Natural killer cell (primary cell): ENCODE measurements around the gene PER2. TPM values are rescaled to one million over a fixed set of nuclear protein-coding genes. Genes with fewer than 3 reads are reported as not detected.

Source experiments
- ATAC-seq, 3 donors: fragments of 150-1000 bp in 2 of 3; fragments of 200-7000 bp in 1 of 3; cut with Tn5 transposase; 1 replicate in 1 of 3; 2 replicates in 2 of 3; pipeline ENCODE4 v1.10.0; 2021; ENCODE audit warnings: mild to moderate bottlenecking in 2 of 3, moderate library complexity in 2 of 3
- DNase-seq, 2 donors: peaks; one replicate each; pipeline versions ENCODE4 v3.0.0 to v3.0.0-alpha.2; 2013 to 2021; ENCODE audit warnings: mixed read lengths in 1 of 2
- H3K27ac ChIP-seq: one replicate; pipeline ENCODE4 v1.5.1; 2013; ENCODE audit warnings: mild to moderate bottlenecking, low read length
- H3K27me3 ChIP-seq: one replicate; pipeline ENCODE4 v1.6.1; 2013; ENCODE audit warnings: low read length; ENCODE audit not compliant: control insufficient read depth, insufficient read depth
- H3K36me3 ChIP-seq: one replicate; pipeline ENCODE4 v1.6.1; 2013; ENCODE audit warnings: low read length; ENCODE audit not compliant: control insufficient read depth, insufficient read depth
- H3K4me1 ChIP-seq: one replicate; pipeline ENCODE4 v1.6.1; 2013; ENCODE audit warnings: low read length; ENCODE audit not compliant: control insufficient read depth, insufficient read depth
- H3K4me3 ChIP-seq: one replicate; pipeline ENCODE4 v1.5.1; 2013; ENCODE audit warnings: low read length
- H3K9me3 ChIP-seq: one replicate; pipeline ENCODE4 v1.6.1; 2013; ENCODE audit warnings: low read length; ENCODE audit not compliant: control insufficient read depth, insufficient read depth
- H3K27ac Mint-ChIP-seq, 2 donors: one replicate each; pipeline ENCODE4 v1.8.0; 2022; ENCODE audit warnings: mild to moderate bottlenecking in 2 of 2, mixed read lengths in 2 of 2, moderate library complexity in 1 of 2
- H3K27me3 Mint-ChIP-seq, 2 donors: one replicate each; pipeline ENCODE4 v1.8.0; 2022; ENCODE audit warnings: low read depth in 2 of 2, mixed read lengths in 2 of 2
- H3K36me3 Mint-ChIP-seq: one replicate; pipeline ENCODE4 v1.8.0; 2022; ENCODE audit warnings: mixed read lengths
- H3K4me1 Mint-ChIP-seq, 2 donors: one replicate each; pipeline ENCODE4 v1.8.0; 2022; ENCODE audit warnings: mixed read lengths in 2 of 2
- H3K4me3 Mint-ChIP-seq: one replicate; pipeline ENCODE4 v1.8.0; 2022; ENCODE audit warnings: mild to moderate bottlenecking, moderate library complexity, mixed read lengths
- H3K9me3 Mint-ChIP-seq, 2 donors: one replicate each; pipeline ENCODE4 v1.8.0; 2022; ENCODE audit warnings: mixed read lengths in 2 of 2
- WGBS: methylation state at CpG from one replicate; pipeline ENCODE4 v1.1.7; 2013; ENCODE audit warnings: missing lambda C conversion rate; ENCODE audit not compliant: insufficient coverage; 5-methylcytosine and 5-hydroxymethylcytosine counted together
- intact Hi-C: fragments of 100-400 bp; cut with micrococcal nuclease; formaldehyde crosslinking; loops from one replicate; pipeline ENCODE4 v1.14.2; 2022
- total RNA-seq, 4 donors: library from RNA; stranded (reverse); fragments of 120-200 nt in 1 of 4; gene quantifications; one replicate each; pipeline versions ENCODE4 v1.2.3 to v1.2.4, GENCODE V29; 2013 to 2022
- TF ChIP-seq, protein P1 (sequence below): fragments of 200-600 bp; IDR thresholded peaks from one replicate; pipeline ENCODE4 v1.8.0; 2022; ENCODE audit warnings: antibody characterized with exemption

Gene PER2
- total RNA-seq, 3 donors from 2014 or later (not counting 1 experiment from before 2014, with no cell fraction given): 26.3 to 32.9 (median 32.6) TPM

- DNase-seq: no peak
- H3K4me1 ChIP-seq: no peaks in the 10 kb centered on the region
- no peak overlapping the region for H3K4me3 ChIP-seq
- WGBS: 94% methylated on average over 10 of the region's 10 CpGs
- no peaks in the 10 kb centered on the region for H3K9me3 ChIP-seq
- no peaks in the 10 kb centered on the region for H3K9me3 Mint-ChIP-seq
- peak overlapping the region in 1 of 2 donors; percentile 48 for H3K27ac Mint-ChIP-seq
- no peaks in the 10 kb centered on the region for H3K27me3 ChIP-seq
- H3K4me1 Mint-ChIP-seq: no peaks in the 10 kb centered on the region
- H3K4me3 Mint-ChIP-seq: no peak overlapping the region
- peaks cover 0 to under 1% of the 10 kb centered on the region in 2 donors for H3K27me3 Mint-ChIP-seq
- no peak overlapping the region for H3K27ac ChIP-seq
- intact Hi-C loops: no loop called here
- no peaks in the 10 kb centered on the region for H3K36me3 Mint-ChIP-seq
- no peaks in the 10 kb centered on the region for H3K36me3 ChIP-seq
- ATAC-seq: peak in 1 of 3 donors; percentile 55
- TF ChIP-seq, protein P1, sequence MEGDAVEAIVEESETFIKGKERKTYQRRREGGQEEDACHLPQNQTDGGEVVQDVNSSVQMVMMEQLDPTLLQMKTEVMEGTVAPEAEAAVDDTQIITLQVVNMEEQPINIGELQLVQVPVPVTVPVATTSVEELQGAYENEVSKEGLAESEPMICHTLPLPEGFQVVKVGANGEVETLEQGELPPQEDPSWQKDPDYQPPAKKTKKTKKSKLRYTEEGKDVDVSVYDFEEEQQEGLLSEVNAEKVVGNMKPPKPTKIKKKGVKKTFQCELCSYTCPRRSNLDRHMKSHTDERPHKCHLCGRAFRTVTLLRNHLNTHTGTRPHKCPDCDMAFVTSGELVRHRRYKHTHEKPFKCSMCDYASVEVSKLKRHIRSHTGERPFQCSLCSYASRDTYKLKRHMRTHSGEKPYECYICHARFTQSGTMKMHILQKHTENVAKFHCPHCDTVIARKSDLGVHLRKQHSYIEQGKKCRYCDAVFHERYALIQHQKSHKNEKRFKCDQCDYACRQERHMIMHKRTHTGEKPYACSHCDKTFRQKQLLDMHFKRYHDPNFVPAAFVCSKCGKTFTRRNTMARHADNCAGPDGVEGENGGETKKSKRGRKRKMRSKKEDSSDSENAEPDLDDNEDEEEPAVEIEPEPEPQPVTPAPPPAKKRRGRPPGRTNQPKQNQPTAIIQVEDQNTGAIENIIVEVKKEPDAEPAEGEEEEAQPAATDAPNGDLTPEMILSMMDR: no peak
Measured at GRCh38 chr2:238220274-238220891, 68.0 kb downstream of the PER2 start.

DNA sequence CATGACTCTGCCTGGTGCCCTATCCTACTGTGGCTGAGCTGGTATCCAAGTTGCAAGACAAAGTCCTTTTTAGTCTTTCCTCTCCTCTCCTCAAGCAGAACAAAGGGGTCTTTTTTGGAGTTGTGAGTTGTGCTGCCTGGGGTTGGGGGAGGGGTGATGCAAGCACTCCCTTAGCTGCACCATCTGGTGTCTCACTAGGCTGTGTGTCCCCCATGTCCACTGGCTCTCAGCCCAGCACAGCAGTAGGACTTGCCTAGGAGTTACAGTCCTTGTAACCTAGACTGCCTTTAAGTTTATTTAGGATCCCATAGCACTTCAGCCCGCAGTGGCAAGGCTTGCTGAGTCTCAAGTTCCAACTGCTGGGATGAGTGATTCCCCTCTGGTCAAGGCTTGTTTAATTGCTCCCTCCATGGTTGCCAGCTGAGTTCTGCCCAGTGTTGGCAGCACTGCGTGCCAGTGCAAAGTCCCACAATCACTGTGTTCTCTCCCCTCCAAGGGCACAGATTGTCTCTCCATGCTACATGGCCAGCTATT, 71.7 kb downstream of the PER2 start:
- Histone ChIP-seq H3K9me3 (no peaks in the 10 kb centered on the region), H3K27me3 (no peaks in the 10 kb centered on the region), H3K4me1 (no peaks in the 10 kb centered on the region), H3K36me3 (no peaks in the 10 kb centered on the region), H3K4me3 (no peak overlapping the region), H3K27ac (no peak overlapping the region)
- ATAC-seq (no peak), DNase-seq (no peak)
- TF ChIP-seq, protein P1: no peak
- H3K9me3 Mint-ChIP-seq: no peaks in the 10 kb centered on the region
- H3K4me3 Mint-ChIP-seq: no peak overlapping the region
- no peaks in the 10 kb centered on the region for H3K4me1 Mint-ChIP-seq
- intact Hi-C loops: no loop called here
- H3K27me3 Mint-ChIP-seq: peaks cover 12 to 16% of the 10 kb centered on the region in 2 donors
- H3K27ac Mint-ChIP-seq: no peak overlapping the region
- H3K36me3 Mint-ChIP-seq: no peaks in the 10 kb centered on the region
- WGBS: 92% methylated on average over 2 of the region's 2 CpGs

DNA sequence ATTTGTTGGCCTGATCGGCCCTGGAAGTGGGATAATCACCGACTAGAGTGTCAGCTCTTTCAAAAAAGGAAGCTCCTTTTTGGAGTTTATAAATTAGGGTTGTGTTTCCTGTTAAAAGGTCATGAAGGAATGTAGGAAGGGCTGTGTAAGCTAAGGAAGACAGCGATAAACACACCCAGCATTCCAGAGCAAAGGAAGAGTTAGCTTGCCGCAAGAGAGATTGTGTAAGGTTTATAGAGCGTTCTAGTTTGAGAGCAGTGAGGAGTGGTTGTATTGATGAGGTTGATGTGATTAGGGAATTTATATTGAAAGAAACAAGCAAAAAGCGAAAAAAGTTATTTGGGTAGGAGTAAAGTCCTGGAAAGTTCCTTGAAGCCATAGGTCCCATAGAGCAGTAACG, 81.4 kb downstream of the PER2 start:
- no peaks in the 10 kb centered on the region for H3K36me3 Mint-ChIP-seq
- Histone ChIP-seq H3K27me3 (no peaks in the 10 kb centered on the region), H3K27ac (no peak overlapping the region), H3K9me3 (no peaks in the 10 kb centered on the region), H3K4me1 (peaks cover 15% of the 10 kb centered on the region), H3K36me3 (no peaks in the 10 kb centered on the region), H3K4me3 (no peak overlapping the region)
- ATAC-seq (no peak), DNase-seq (no peak)
- 85% methylated on average over 7 of the region's 7 CpGs for WGBS
- H3K4me1 Mint-ChIP-seq: peaks cover 14 to 16% of the 10 kb centered on the region in 2 donors
- H3K27me3 Mint-ChIP-seq: peaks cover 0 to 2% of the 10 kb centered on the region in 2 donors
- no peak overlapping the region for H3K4me3 Mint-ChIP-seq
- TF ChIP-seq, protein P1: no peak
- H3K9me3 Mint-ChIP-seq: no peaks in the 10 kb centered on the region
- no peak overlapping the region for H3K27ac Mint-ChIP-seq
- intact Hi-C loops: no loop called here
